ENCODE data around the gene STYK1. TPM values are rescaled to one million over a fixed set of nuclear protein-coding genes. Genes with fewer than 3 reads are reported as not detected.

The STYK1 gene
- total RNA-seq, 1 donor from 2014 or later: 0.15 TPM

DNA sequence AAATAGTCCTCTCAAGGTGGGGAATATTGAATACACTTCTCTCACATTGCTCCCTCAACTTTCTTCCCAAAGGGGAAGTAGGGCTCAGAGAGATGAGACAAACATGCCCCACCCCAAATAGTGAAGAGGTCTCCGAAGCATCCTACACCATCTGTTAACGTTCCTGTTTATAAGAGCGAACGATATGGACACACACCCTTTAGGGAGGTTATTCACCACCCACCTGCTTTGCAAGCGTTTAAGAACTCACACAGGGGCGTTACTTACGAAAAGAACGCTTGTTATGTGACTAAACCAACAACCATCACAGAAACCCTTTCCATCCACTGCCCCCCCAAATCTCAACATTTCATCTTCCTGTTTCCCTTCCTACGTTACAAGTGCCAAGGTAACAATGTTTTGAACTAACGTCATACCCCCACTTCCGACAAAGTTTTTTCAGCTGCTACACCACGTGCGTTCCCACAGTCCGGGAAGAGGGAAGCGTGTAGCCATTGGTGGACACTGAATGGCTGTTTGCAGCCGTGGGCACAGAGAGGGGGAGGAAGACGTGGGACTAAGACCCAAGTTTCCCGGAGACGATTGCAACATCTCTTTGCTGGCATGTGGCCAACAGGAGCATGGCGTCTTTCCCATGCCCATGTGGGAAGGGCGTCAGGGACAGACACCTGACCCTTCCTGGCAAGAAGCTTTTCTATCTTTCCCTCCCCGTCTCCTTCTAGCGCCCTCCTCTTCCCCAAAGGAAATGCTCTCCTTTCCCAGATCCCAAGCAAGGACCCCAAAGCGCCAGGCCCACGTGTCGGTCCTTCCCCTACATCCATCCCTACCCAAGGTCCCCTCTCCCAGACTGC lies 48.0 kb upstream of the STYK1 start:
- H3K4me3 Mint-ChIP-seq: peak overlapping the region; percentile 97
- Histone ChIP-seq H3K4me2 (peak overlapping the region; percentile 86), H3F3A (ENCODE audit: low read depth) (peaks cover 16% of the 10 kb centered on the region), H3K9me3 (ENCODE audit: low read depth) (no peaks in the 10 kb centered on the region), H2AFZ (replicated peaks) (peak overlapping the region; percentile 40), H3K36me3 (no peaks in the 10 kb centered on the region), H3K27me3 (peaks cover 26% of the 10 kb centered on the region), H3K27ac (peak overlapping the region; percentile 8), H3K79me2 (ENCODE audit: low read depth) (peaks cover 58% of the 10 kb centered on the region), H3K4me3 (peak overlapping the region; percentile 82), H3K9ac (peak overlapping the region; percentile 29), H4K20me1 (ENCODE audit: low read depth) (peaks cover 16% of the 10 kb centered on the region), H3K4me1 (peaks cover 54% of the 10 kb centered on the region)
- H3K27me3 Mint-ChIP-seq (ENCODE audit: insufficient read depth, low read depth): peaks cover 8% of the 10 kb centered on the region
- no peaks in the 10 kb centered on the region for H3K9me3 Mint-ChIP-seq
- H3K36me3 Mint-ChIP-seq: no peaks in the 10 kb centered on the region
- H3K4me1 Mint-ChIP-seq: peaks cover 38% of the 10 kb centered on the region
- H3K27ac Mint-ChIP-seq: peak overlapping the region; percentile 26
- DNase-seq (ENCODE audit: low spot score): peak; percentile 63
- TF ChIP-seq EZH2phosphoT487 (IDR thresholded peaks at IDR 0.05) (no peak), EZH2 (IDR thresholded peaks at IDR 0.05) (no peak)
- TF ChIP-seq, protein P1, sequence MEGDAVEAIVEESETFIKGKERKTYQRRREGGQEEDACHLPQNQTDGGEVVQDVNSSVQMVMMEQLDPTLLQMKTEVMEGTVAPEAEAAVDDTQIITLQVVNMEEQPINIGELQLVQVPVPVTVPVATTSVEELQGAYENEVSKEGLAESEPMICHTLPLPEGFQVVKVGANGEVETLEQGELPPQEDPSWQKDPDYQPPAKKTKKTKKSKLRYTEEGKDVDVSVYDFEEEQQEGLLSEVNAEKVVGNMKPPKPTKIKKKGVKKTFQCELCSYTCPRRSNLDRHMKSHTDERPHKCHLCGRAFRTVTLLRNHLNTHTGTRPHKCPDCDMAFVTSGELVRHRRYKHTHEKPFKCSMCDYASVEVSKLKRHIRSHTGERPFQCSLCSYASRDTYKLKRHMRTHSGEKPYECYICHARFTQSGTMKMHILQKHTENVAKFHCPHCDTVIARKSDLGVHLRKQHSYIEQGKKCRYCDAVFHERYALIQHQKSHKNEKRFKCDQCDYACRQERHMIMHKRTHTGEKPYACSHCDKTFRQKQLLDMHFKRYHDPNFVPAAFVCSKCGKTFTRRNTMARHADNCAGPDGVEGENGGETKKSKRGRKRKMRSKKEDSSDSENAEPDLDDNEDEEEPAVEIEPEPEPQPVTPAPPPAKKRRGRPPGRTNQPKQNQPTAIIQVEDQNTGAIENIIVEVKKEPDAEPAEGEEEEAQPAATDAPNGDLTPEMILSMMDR (IDR thresholded peaks at IDR 0.05): no peak

DNA sequence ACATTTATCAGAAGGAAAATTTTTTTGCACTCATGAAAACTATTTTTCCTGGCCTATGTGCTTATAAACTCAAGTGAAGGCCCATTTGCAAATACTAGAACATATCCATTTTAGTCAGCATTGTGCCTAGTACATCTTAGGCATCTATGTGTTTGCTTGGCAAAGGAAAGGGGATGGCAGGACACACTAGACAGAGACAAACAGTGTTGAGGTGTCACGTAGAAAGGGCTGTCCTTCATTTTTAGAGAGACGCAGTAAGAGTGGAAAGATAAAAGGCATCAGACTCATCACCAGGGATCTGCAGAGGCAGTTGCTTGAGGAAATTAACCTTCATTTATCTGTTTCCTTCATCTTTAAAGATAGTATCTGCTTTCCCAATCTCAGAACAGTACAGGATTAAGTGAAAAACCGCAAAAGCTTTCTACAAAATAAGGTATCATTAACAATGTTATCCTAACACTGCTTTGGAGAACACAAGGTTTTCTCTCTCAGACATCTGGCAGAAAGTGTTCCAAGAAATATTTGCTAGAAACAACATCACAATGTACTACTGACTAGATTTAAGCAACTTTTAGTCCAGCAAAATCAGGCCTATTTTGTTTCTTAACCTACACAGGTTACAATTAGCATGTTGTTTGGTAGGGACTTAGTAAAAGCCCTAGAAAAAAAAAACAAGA lies 47.3 kb upstream of the STYK1 start:
- H3K4me1 Mint-ChIP-seq: peaks cover 39% of the 10 kb centered on the region
- H3K36me3 Mint-ChIP-seq: no peaks in the 10 kb centered on the region
- H3K4me3 ChIP-seq: peak overlapping the region; percentile 82
- H3K27ac ChIP-seq: no peak overlapping the region
- H3K27ac Mint-ChIP-seq: no peak overlapping the region
- no peaks in the 10 kb centered on the region for H3K36me3 ChIP-seq
- peaks cover 25% of the 10 kb centered on the region for H3K27me3 ChIP-seq
- peaks cover 56% of the 10 kb centered on the region for H3K4me1 ChIP-seq
- H3K4me3 Mint-ChIP-seq: peak overlapping the region; percentile 97
- H3K4me2 ChIP-seq: peak overlapping the region; percentile 86
- H2AFZ ChIP-seq (replicated peaks): no peak overlapping the region
- peaks cover 66% of the 10 kb centered on the region for H3K79me2 ChIP-seq (ENCODE audit: low read depth)
- TF ChIP-seq EZH2 (IDR thresholded peaks at IDR 0.05) (no peak), EZH2phosphoT487 (IDR thresholded peaks at IDR 0.05) (no peak)
- TF ChIP-seq, protein P1 (IDR thresholded peaks at IDR 0.05): no peak
- DNase-seq (ENCODE audit: low spot score): no peak
- no peak overlapping the region for H3K9ac ChIP-seq
- peaks cover 8% of the 10 kb centered on the region for H3K27me3 Mint-ChIP-seq (ENCODE audit: insufficient read depth, low read depth)
- peaks cover 16% of the 10 kb centered on the region for H4K20me1 ChIP-seq (ENCODE audit: low read depth)
- H3F3A ChIP-seq (ENCODE audit: low read depth): peaks cover 16% of the 10 kb centered on the region
- H3K9me3 Mint-ChIP-seq: no peaks in the 10 kb centered on the region
- H3K9me3 ChIP-seq (ENCODE audit: low read depth): no peaks in the 10 kb centered on the region

DNA sequence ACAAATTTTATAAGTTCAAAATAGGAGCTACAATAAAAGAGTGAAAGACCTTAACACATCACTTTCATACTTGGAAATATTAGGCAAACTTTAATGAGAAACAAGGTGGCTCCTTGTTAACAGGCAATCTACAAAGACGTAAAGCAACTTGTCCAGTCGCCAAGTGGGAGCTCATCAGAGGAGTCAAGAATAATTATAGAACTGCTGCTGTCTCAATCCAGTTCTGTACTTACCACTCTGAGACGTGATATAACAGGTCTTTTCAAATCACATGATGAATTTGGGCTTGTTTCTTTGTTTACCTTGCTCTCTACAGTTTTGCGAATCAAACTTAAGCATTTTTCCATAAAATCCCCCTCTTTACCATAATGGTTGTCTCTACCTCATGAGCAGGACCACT lies 45.6 kb upstream of the STYK1 start:
- Histone ChIP-seq H3K9ac (no peak overlapping the region), H3K9me3 (ENCODE audit: low read depth) (no peaks in the 10 kb centered on the region), H3K4me1 (peaks cover 56% of the 10 kb centered on the region), H3K27ac (no peak overlapping the region), H3F3A (ENCODE audit: low read depth) (peaks cover 16% of the 10 kb centered on the region), H2AFZ (replicated peaks) (no peak overlapping the region), H3K4me3 (no peak overlapping the region), H3K27me3 (peaks cover 9% of the 10 kb centered on the region), H3K4me2 (peak overlapping the region; percentile 86), H4K20me1 (ENCODE audit: low read depth) (peaks cover 16% of the 10 kb centered on the region), H3K79me2 (ENCODE audit: low read depth) (peaks cover 72% of the 10 kb centered on the region), H3K36me3 (peaks cover 7% of the 10 kb centered on the region)
- TF ChIP-seq, protein P1 (IDR thresholded peaks at IDR 0.05): no peak
- TF ChIP-seq EZH2phosphoT487 (IDR thresholded peaks at IDR 0.05) (no peak), EZH2 (IDR thresholded peaks at IDR 0.05) (no peak)
- no peak for DNase-seq (ENCODE audit: low spot score)
- Mint-ChIP-seq H3K27me3 (ENCODE audit: insufficient read depth, low read depth) (peaks cover 8% of the 10 kb centered on the region), H3K36me3 (peaks cover 3% of the 10 kb centered on the region), H3K4me3 (no peak overlapping the region), H3K27ac (no peak overlapping the region), H3K9me3 (no peaks in the 10 kb centered on the region), H3K4me1 (peaks cover 38% of the 10 kb centered on the region)
